Astrocyte (in vitro differentiated cells and primary cell): ENCODE results near the gene N4BP2. TPM values are rescaled to one million over a fixed set of nuclear protein-coding genes. Genes with fewer than 3 reads are reported as not detected.
"Not testable (repeated sequence)": the region's sequence is repeated elsewhere in the genome, so short reads cannot be mapped to it uniquely, and the experiment has no call there.

Experiments
- DNase-seq: peaks from one replicate; pipeline ENCODE4 v3.0.0-alpha.2; 2010; ENCODE audit warnings: low read depth
- FAIRE-seq: peaks from 2 replicates; lab custom pipeline; 2011; peaks lifted over from hg19 to GRCh38; lab: Jason Lieb, UNC
- H2AFZ ChIP-seq: 2 replicates; pipeline ENCODE4 v1.6.0; 2012; ENCODE audit warnings: low read depth, low read length, inconsistent platforms
- H3K27ac ChIP-seq: 2 replicates; pipeline ENCODE4 v1.5.1; 2011; ENCODE audit warnings: low read depth, low read length, inconsistent platforms
- H3K27me3 ChIP-seq: 2 replicates; pipeline ENCODE4 v1.6.0; 2011; ENCODE audit warnings: low read length, inconsistent platforms; ENCODE audit not compliant: insufficient read depth
- H3K36me3 ChIP-seq: 2 replicates; pipeline ENCODE4 v1.5.1; 2011; ENCODE audit warnings: low read length, inconsistent platforms; ENCODE audit not compliant: insufficient read depth
- H3K4me1 ChIP-seq: 2 replicates; pipeline ENCODE4 v1.5.1; 2011; ENCODE audit warnings: low read length, inconsistent platforms; ENCODE audit not compliant: insufficient read depth
- H3K4me2 ChIP-seq: 2 replicates; pipeline ENCODE4 v1.6.0; 2012; ENCODE audit warnings: low read length, inconsistent platforms
- H3K4me3 ChIP-seq: 2 replicates; pipeline ENCODE4 v1.5.1; 2011; ENCODE audit warnings: low read depth, mild to moderate bottlenecking, low read length, inconsistent platforms; ENCODE audit not compliant: insufficient read depth
- H3K79me2 ChIP-seq: 2 replicates; pipeline ENCODE4 v1.6.0; 2012; ENCODE audit warnings: mild to moderate bottlenecking, low read length, inconsistent platforms; ENCODE audit not compliant: insufficient read depth
- H3K9ac ChIP-seq: 2 replicates; pipeline ENCODE4 v1.6.0; 2012; ENCODE audit warnings: mild to moderate bottlenecking, low read length, inconsistent platforms
- H3K9me3 ChIP-seq: 2 replicates; pipeline ENCODE4 v1.5.1; 2012; ENCODE audit warnings: low read depth, mild to moderate bottlenecking, low read length, inconsistent platforms; ENCODE audit not compliant: insufficient read depth
- H4K20me1 ChIP-seq: 2 replicates; pipeline ENCODE4 v1.6.0; 2012; ENCODE audit warnings: low read length, inconsistent platforms; ENCODE audit not compliant: insufficient read depth
- H3K27ac Mint-ChIP-seq: one replicate; pipeline ENCODE4 v1.8.0; 2021; ENCODE audit warnings: mild to moderate bottlenecking, mixed read lengths; ENCODE audit not compliant: unreplicated experiment
- H3K27me3 Mint-ChIP-seq: one replicate; pipeline ENCODE4 v1.8.0; 2021; ENCODE audit warnings: low read depth, mixed read lengths; ENCODE audit not compliant: unreplicated experiment
- H3K36me3 Mint-ChIP-seq: one replicate; pipeline ENCODE4 v1.8.0; 2021; ENCODE audit warnings: low read depth, mixed read lengths; ENCODE audit not compliant: unreplicated experiment
- H3K4me1 Mint-ChIP-seq: one replicate; pipeline ENCODE4 v1.8.0; 2021; ENCODE audit warnings: low read depth, mixed read lengths; ENCODE audit not compliant: unreplicated experiment
- H3K4me3 Mint-ChIP-seq: one replicate; pipeline ENCODE4 v1.8.0; 2021; ENCODE audit warnings: mild to moderate bottlenecking, moderate library complexity, mixed read lengths; ENCODE audit not compliant: unreplicated experiment
- H3K9me3 Mint-ChIP-seq: one replicate; pipeline ENCODE4 v1.8.0; 2021; ENCODE audit warnings: mild to moderate bottlenecking, mixed read lengths; ENCODE audit not compliant: unreplicated experiment
- CTCF ChIP-seq: IDR thresholded peaks from 2 replicates; pipeline ENCODE4 v1.5.1; 2011; ENCODE audit warnings: low read depth, mild to moderate bottlenecking, inconsistent platforms, low read length, moderate library complexity; ENCODE audit not compliant: insufficient read depth
- EZH2 ChIP-seq: IDR thresholded peaks from 2 replicates; pipeline ENCODE4 v1.6.1; 2012; ENCODE audit warnings: mild to moderate bottlenecking, low read length, inconsistent platforms; ENCODE audit not compliant: insufficient read depth
- total RNA-seq: library from RNA; stranded (reverse); gene quantifications from 2 replicates; pipeline ENCODE4 v1.2.1, GENCODE V29; 2021

The N4BP2 gene
- total RNA-seq, 1 donor from 2014 or later: 14.5 TPM

- Mint-ChIP-seq H3K9me3 (peaks cover 4% of the 10 kb centered on the region), H3K36me3 (peaks cover 7% of the 10 kb centered on the region)
- peak; percentile 57 for DNase-seq
These were observed 83.5 kb downstream of the N4BP2 start for GRCh38 chr4:40140196-40140595.

GRCh38 chr4:40140597-40140996 lies 83.9 kb downstream of the N4BP2 start:
- H3K9ac ChIP-seq, H3K79me2 ChIP-seq, H3K4me1 Mint-ChIP-seq, H3K27ac ChIP-seq, FAIRE-seq, H3K36me3 ChIP-seq, H3K4me1 ChIP-seq, H3K36me3 Mint-ChIP-seq, DNase-seq, H3K27me3 Mint-ChIP-seq, H3K27me3 ChIP-seq, H3K4me3 ChIP-seq, H2AFZ ChIP-seq, H3K9me3 ChIP-seq, H3K9me3 Mint-ChIP-seq, H3K4me2 ChIP-seq, H4K20me1 ChIP-seq, H3K27ac Mint-ChIP-seq, H3K4me3 Mint-ChIP-seq: not testable (repeated sequence)

More at GRCh38 chr4:40140196-40140595, 83.5 kb downstream of the N4BP2 start:
- Mint-ChIP-seq H3K4me3 (no peak overlapping the region), H3K4me1 (peaks cover 5% of the 10 kb centered on the region), H3K27ac (no peak overlapping the region), H3K27me3 (no peaks in the 10 kb centered on the region)
- H3K9ac ChIP-seq: no peak overlapping the region
- no peaks in the 10 kb centered on the region for H3K9me3 ChIP-seq
- H3K4me2 ChIP-seq: no peak overlapping the region
- no peaks in the 10 kb centered on the region for H3K27me3 ChIP-seq
- TF ChIP-seq EZH2: no peak
- no peak for TF ChIP-seq CTCF
- H2AFZ ChIP-seq: no peak overlapping the region
- H3K27ac ChIP-seq: no peak overlapping the region
- no peaks in the 10 kb centered on the region for H4K20me1 ChIP-seq
- H3K36me3 ChIP-seq: no peaks in the 10 kb centered on the region
- H3K4me1 ChIP-seq: no peaks in the 10 kb centered on the region
- H3K79me2 ChIP-seq: no peaks in the 10 kb centered on the region
- no peak overlapping the region for H3K4me3 ChIP-seq
- no peak for FAIRE-seq

- Histone ChIP-seq H3K4me3 (no peak overlapping the region), H2AFZ (no peak overlapping the region), H3K36me3 (no peaks in the 10 kb centered on the region), H3K4me1 (no peaks in the 10 kb centered on the region), H3K27ac (no peak overlapping the region), H3K27me3 (no peaks in the 10 kb centered on the region), H3K9me3 (no peaks in the 10 kb centered on the region), H3K79me2 (no peaks in the 10 kb centered on the region), H3K4me2 (no peak overlapping the region), H4K20me1 (no peaks in the 10 kb centered on the region), H3K9ac (no peak overlapping the region)
- H3K4me1 Mint-ChIP-seq: peaks cover 5% of the 10 kb centered on the region
- peaks cover 11% of the 10 kb centered on the region for H3K36me3 Mint-ChIP-seq
- H3K27ac Mint-ChIP-seq: no peak overlapping the region
- H3K4me3 Mint-ChIP-seq: no peak overlapping the region
- no peak for FAIRE-seq
- TF ChIP-seq CTCF: no peak
- TF ChIP-seq EZH2: no peak
- DNase-seq: no peak
- H3K9me3 Mint-ChIP-seq: peaks cover 4% of the 10 kb centered on the region
- H3K27me3 Mint-ChIP-seq: no peaks in the 10 kb centered on the region
These were observed 87.4 kb downstream of the N4BP2 start for GRCh38 chr4:40143926-40144508.
